Nephron progenitor cell (in vitro differentiated cells): Measurements from ENCODE around the gene MRS2.
A peak's percentile ranks its signal among the peaks of the same experiment; 100 is the strongest.

Experiments used
- DNase-seq: peaks from one replicate; pipeline ENCODE4 v3.0.0; 2021
- H3K27ac Mint-ChIP-seq: 2 replicates; pipeline ENCODE4 v1.8.0; 2021; ENCODE audit warnings: mild to moderate bottlenecking, moderate library complexity, mixed read lengths
- H3K27me3 Mint-ChIP-seq: 2 replicates; pipeline ENCODE4 v1.8.0; 2021; ENCODE audit warnings: mild to moderate bottlenecking, low read depth, mixed read lengths; ENCODE audit not compliant: poor library complexity
- H3K36me3 Mint-ChIP-seq: 2 replicates; pipeline ENCODE4 v1.8.0; 2021; ENCODE audit warnings: low read depth, mixed read lengths
- H3K4me1 Mint-ChIP-seq: 2 replicates; pipeline ENCODE4 v1.8.0; 2021; ENCODE audit warnings: mixed read lengths
- H3K4me3 Mint-ChIP-seq: 2 replicates; pipeline ENCODE4 v1.8.0; 2021; ENCODE audit warnings: mild to moderate bottlenecking, moderate library complexity, mixed read lengths
- H3K9me3 Mint-ChIP-seq: 2 replicates; pipeline ENCODE4 v1.8.0; 2021; ENCODE audit warnings: mild to moderate bottlenecking, moderate library complexity, mixed read lengths
- CTCF ChIP-seq: fragments of 200-600 bp; sonication (generic); IDR thresholded peaks from 2 replicates; pipeline ENCODE4 v1.5.0; 2021; ENCODE audit warnings: antibody characterized with exemption

The MRS2 gene

GRCh38 chr6:24425091-24425490 lies 22.4 kb downstream of the MRS2 start:
- Mint-ChIP-seq H3K27me3 (no peaks in the 10 kb centered on the region), H3K36me3 (peaks cover 31% of the 10 kb centered on the region), H3K4me3 (no peak overlapping the region), H3K27ac (no peak overlapping the region), H3K4me1 (peaks cover 5% of the 10 kb centered on the region), H3K9me3 (no peaks in the 10 kb centered on the region)
- DNase-seq, result no peak
- no peak for TF ChIP-seq CTCF

- peaks cover 5% of the 10 kb centered on the region for H3K4me1 Mint-ChIP-seq
- H3K36me3 Mint-ChIP-seq, result peaks cover 30% of the 10 kb centered on the region
- H3K27me3 Mint-ChIP-seq, result no peaks in the 10 kb centered on the region
- no peak overlapping the region for H3K4me3 Mint-ChIP-seq
- TF ChIP-seq CTCF, result no peak
- DNase-seq, result no peak
- peak overlapping the region; percentile 1 for H3K27ac Mint-ChIP-seq
- H3K9me3 Mint-ChIP-seq, result no peaks in the 10 kb centered on the region
These were observed 24.2 kb downstream of the MRS2 start for GRCh38 chr6:24426729-24427446.

- Mint-ChIP-seq H3K36me3 (peaks cover 27% of the 10 kb centered on the region), H3K27ac (no peak overlapping the region), H3K4me3 (no peak overlapping the region), H3K4me1 (peaks cover 5% of the 10 kb centered on the region), H3K27me3 (no peaks in the 10 kb centered on the region), H3K9me3 (no peaks in the 10 kb centered on the region)
- no peak for TF ChIP-seq CTCF
- no peak for DNase-seq
These were observed 25.9 kb downstream of the MRS2 start for GRCh38 chr6:24428615-24429014.

GRCh38 chr6:24429146-24429545 lies 26.4 kb downstream of the MRS2 start:
- peaks cover 27% of the 10 kb centered on the region for H3K36me3 Mint-ChIP-seq
- TF ChIP-seq CTCF, result no peak
- no peak overlapping the region for H3K27ac Mint-ChIP-seq
- H3K27me3 Mint-ChIP-seq, result no peaks in the 10 kb centered on the region
- no peak overlapping the region for H3K4me3 Mint-ChIP-seq
- no peak for DNase-seq
- H3K4me1 Mint-ChIP-seq, result peaks cover 5% of the 10 kb centered on the region
- no peaks in the 10 kb centered on the region for H3K9me3 Mint-ChIP-seq

- H3K36me3 Mint-ChIP-seq, result peaks cover 19% of the 10 kb centered on the region
- H3K27ac Mint-ChIP-seq, result no peak overlapping the region
- H3K9me3 Mint-ChIP-seq, result no peaks in the 10 kb centered on the region
- no peak for DNase-seq
- TF ChIP-seq CTCF, result no peak
- no peak overlapping the region for H3K4me3 Mint-ChIP-seq
- peaks cover 5% of the 10 kb centered on the region for H3K4me1 Mint-ChIP-seq
- no peaks in the 10 kb centered on the region for H3K27me3 Mint-ChIP-seq
These were observed 27.4 kb downstream of the MRS2 start for GRCh38 chr6:24430086-24430485.

GRCh38 chr6:24431045-24431451 lies 28.3 kb downstream of the MRS2 start:
- H3K4me3 Mint-ChIP-seq, result no peak overlapping the region
- TF ChIP-seq CTCF, result peak; percentile 59
- no peak for DNase-seq
- peaks cover 5% of the 10 kb centered on the region for H3K4me1 Mint-ChIP-seq
- peaks cover 19% of the 10 kb centered on the region for H3K36me3 Mint-ChIP-seq
- no peaks in the 10 kb centered on the region for H3K27me3 Mint-ChIP-seq
- no peaks in the 10 kb centered on the region for H3K9me3 Mint-ChIP-seq
- no peak overlapping the region for H3K27ac Mint-ChIP-seq
